ENCODE data around the gene MTIF2. TPM values are rescaled to one million over a fixed set of nuclear protein-coding genes. Genes with fewer than 3 reads are reported as not detected.

The MTIF2 gene
- total and polyA plus RNA-seq, 2 donors (not counting 1 experiment from before 2014, with no cell fraction given): 22.8 to 54.0 TPM

DNA sequence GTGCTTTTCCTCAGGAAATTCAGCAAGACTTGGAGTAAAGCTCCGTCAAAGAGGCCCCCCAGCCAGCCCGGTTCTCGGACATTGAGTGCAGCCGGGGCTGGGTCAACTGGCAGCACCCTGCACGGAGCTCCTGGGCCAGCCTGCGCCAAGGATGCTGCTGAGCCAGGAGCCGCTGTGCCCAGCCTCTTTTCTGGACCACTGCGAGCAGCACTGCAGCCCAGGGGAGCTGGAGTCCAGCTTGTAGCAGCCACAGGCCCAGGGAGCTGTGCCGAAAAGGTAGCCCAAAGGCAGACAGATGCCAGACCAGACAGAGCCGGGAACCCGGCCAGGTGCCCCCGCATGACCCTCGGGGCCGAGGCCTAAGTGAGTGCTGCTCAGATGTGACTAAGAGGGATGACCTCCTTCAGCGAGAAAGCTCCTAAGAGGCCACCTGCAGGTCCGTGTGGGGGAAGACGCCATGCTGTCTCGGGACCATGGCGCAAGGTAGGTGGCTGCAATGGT lies 44.2 kb downstream of the MTIF2 start:
- no peaks in the 10 kb centered on the region for H4K20me1 ChIP-seq (ENCODE audit: control insufficient read depth, extremely low read depth, insufficient read depth, low read length)
- DNase-seq (ENCODE audit: low read depth in 2 of 2): no peak
- no peak for TF ChIP-seq EZH2 (IDR thresholded peaks at IDR 0.05; ENCODE audit: low read length, missing control alignments)

DNA sequence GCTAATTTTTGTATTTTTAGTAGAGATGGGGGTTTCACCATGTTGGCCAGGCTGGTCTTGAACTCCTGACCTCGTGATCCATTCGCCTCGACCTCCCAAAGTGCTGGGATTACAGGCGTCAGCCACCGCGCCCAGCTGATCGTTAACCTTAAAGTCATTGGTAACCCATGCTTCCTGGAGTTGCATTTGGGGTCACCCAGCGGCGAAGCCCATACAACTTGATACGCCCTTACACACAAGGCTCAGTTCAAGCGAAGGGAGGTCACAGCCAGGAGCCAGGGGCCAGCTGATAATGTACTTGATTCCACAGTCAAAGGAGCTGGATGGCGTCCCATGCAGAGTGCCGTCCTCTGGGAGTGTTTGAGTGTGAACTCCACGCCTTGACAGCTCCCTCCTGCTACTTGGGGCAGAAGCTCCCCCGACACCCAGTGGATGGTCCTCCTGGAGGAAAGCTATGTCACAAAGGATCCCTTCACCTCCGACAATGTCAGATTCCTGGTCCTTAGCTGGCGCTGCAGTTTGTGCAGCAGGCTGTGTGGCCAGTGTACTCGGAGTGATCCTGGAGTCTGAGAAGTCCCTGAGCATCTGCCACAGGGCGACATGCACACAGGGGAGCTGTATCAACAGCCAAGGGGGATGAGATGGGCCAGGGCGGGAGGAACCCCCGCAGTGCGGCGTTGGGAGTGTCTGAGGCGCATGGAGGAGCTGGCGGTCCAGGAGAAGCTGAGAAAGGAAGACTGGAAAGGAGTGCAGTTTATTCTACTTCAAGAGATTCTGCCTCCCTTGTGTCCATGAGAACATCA lies 44.9 kb downstream of the MTIF2 start:
- no peak overlapping the region for H3K4me3 ChIP-seq (replicated peaks in 1 of 4; ENCODE audit: control extremely low read depth in 1 of 4, insufficient read depth in 1 of 4, low read depth in 3 of 4, low read length in 4 of 4)
- no peaks in the 10 kb centered on the region for H3K27me3 ChIP-seq (ENCODE audit: control insufficient read depth, insufficient read depth, low read length)
- no peaks in the 10 kb centered on the region for H4K20me1 ChIP-seq (ENCODE audit: control insufficient read depth, extremely low read depth, insufficient read depth, low read length)
- no peak overlapping the region for H2AFZ ChIP-seq (ENCODE audit: low read length)
- DNase-seq (ENCODE audit: low read depth in 2 of 2): no peak
- peaks cover 2% of the 10 kb centered on the region for H3K79me2 ChIP-seq (ENCODE audit: control insufficient read depth, insufficient read depth, low read length)
- H3K4me2 ChIP-seq (ENCODE audit: extremely low read depth, insufficient read depth, low read length): no peak overlapping the region
- no peak overlapping the region for H3K27ac ChIP-seq (ENCODE audit: insufficient read depth, low read length)
- TF ChIP-seq, protein P1, sequence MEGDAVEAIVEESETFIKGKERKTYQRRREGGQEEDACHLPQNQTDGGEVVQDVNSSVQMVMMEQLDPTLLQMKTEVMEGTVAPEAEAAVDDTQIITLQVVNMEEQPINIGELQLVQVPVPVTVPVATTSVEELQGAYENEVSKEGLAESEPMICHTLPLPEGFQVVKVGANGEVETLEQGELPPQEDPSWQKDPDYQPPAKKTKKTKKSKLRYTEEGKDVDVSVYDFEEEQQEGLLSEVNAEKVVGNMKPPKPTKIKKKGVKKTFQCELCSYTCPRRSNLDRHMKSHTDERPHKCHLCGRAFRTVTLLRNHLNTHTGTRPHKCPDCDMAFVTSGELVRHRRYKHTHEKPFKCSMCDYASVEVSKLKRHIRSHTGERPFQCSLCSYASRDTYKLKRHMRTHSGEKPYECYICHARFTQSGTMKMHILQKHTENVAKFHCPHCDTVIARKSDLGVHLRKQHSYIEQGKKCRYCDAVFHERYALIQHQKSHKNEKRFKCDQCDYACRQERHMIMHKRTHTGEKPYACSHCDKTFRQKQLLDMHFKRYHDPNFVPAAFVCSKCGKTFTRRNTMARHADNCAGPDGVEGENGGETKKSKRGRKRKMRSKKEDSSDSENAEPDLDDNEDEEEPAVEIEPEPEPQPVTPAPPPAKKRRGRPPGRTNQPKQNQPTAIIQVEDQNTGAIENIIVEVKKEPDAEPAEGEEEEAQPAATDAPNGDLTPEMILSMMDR (conservative IDR thresholded peaks at IDR 0.05 in 1 of 2, IDR thresholded peaks at IDR 0.05 in 1 of 2; ENCODE audit: low read depth in 1 of 2, low read length in 2 of 2): no peak
- no peak for TF ChIP-seq EZH2 (IDR thresholded peaks at IDR 0.05; ENCODE audit: low read length, missing control alignments)
- H3K9ac ChIP-seq (ENCODE audit: insufficient read depth, low read length): no peak overlapping the region
- no peaks in the 10 kb centered on the region for H3K9me3 ChIP-seq (ENCODE audit: control insufficient read depth, insufficient read depth, low read depth, low read length)
- no peaks in the 10 kb centered on the region for H3K4me1 ChIP-seq (ENCODE audit: control insufficient read depth, extremely low read depth, insufficient read depth, low read length)
- no peaks in the 10 kb centered on the region for H3K36me3 ChIP-seq (ENCODE audit: control insufficient read depth, insufficient read depth, low read length)

More for the DNA sequence above, 44.2 kb downstream of the MTIF2 start:
- Histone ChIP-seq H3K9me3 (ENCODE audit: control insufficient read depth, insufficient read depth, low read depth, low read length) (no peaks in the 10 kb centered on the region), H2AFZ (ENCODE audit: low read length) (no peak overlapping the region), H3K36me3 (ENCODE audit: control insufficient read depth, insufficient read depth, low read length) (no peaks in the 10 kb centered on the region), H3K79me2 (ENCODE audit: control insufficient read depth, insufficient read depth, low read length) (peaks cover 6% of the 10 kb centered on the region), H3K9ac (ENCODE audit: insufficient read depth, low read length) (no peak overlapping the region), H3K4me1 (ENCODE audit: control insufficient read depth, extremely low read depth, insufficient read depth, low read length) (no peaks in the 10 kb centered on the region), H3K27ac (ENCODE audit: insufficient read depth, low read length) (no peak overlapping the region), H3K27me3 (ENCODE audit: control insufficient read depth, insufficient read depth, low read length) (no peaks in the 10 kb centered on the region), H3K4me2 (ENCODE audit: extremely low read depth, insufficient read depth, low read length) (no peak overlapping the region), H3K4me3 (replicated peaks in 1 of 4; ENCODE audit: control extremely low read depth in 1 of 4, insufficient read depth in 1 of 4, low read depth in 3 of 4, low read length in 4 of 4) (no peak overlapping the region)

DNA sequence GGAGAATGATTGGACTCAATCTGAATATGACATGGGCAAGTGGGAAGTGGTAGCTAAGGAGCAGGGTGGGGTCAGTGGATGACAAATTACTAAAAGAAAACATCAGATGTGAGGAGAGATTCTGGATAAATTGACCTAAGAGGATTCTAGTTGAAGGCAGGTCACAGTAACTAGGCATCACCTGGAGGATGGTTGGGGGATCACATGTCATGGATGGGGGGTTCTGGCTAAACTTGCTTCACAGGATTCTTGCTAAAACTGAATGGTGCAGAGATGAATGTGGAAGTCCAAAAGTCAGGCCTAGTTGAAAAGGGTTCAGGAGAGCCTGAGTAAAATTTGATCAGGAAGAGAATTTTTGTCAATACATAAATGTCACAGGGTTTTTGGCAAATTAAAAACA lies 55.2 kb downstream of the MTIF2 start:
- Histone ChIP-seq H3K79me2 (ENCODE audit: control insufficient read depth, insufficient read depth, low read length) (no peaks in the 10 kb centered on the region), H3K9ac (ENCODE audit: insufficient read depth, low read length) (no peak overlapping the region), H3K4me2 (ENCODE audit: extremely low read depth, insufficient read depth, low read length) (no peak overlapping the region), H3K36me3 (ENCODE audit: control insufficient read depth, insufficient read depth, low read length) (no peaks in the 10 kb centered on the region), H3K27ac (ENCODE audit: insufficient read depth, low read length) (no peak overlapping the region), H3K9me3 (ENCODE audit: control insufficient read depth, insufficient read depth, low read depth, low read length) (no peaks in the 10 kb centered on the region), H2AFZ (ENCODE audit: low read length) (no peak overlapping the region), H4K20me1 (ENCODE audit: control insufficient read depth, extremely low read depth, insufficient read depth, low read length) (no peaks in the 10 kb centered on the region), H3K4me3 (replicated peaks in 1 of 4; ENCODE audit: control extremely low read depth in 1 of 4, insufficient read depth in 1 of 4, low read depth in 3 of 4, low read length in 4 of 4) (no peak overlapping the region), H3K27me3 (ENCODE audit: control insufficient read depth, insufficient read depth, low read length) (no peaks in the 10 kb centered on the region), H3K4me1 (ENCODE audit: control insufficient read depth, extremely low read depth, insufficient read depth, low read length) (no peaks in the 10 kb centered on the region)
- TF ChIP-seq, protein P1 (conservative IDR thresholded peaks at IDR 0.05 in 1 of 2, IDR thresholded peaks at IDR 0.05 in 1 of 2; ENCODE audit: low read depth in 1 of 2, low read length in 2 of 2): no peak
- no peak for TF ChIP-seq EZH2 (IDR thresholded peaks at IDR 0.05; ENCODE audit: low read length, missing control alignments)
- DNase-seq (ENCODE audit: low read depth in 2 of 2): no peak

Data from fibroblast of lung (primary cell).